ENCODE data around the gene GOLGA5.
A peak's percentile ranks its signal among the peaks of the same experiment; 100 is the strongest.
"Not testable (repeated sequence)": the region's sequence is repeated elsewhere in the genome, so short reads cannot be mapped to it uniquely, and the experiment has no call there.

The GOLGA5 gene

DNA sequence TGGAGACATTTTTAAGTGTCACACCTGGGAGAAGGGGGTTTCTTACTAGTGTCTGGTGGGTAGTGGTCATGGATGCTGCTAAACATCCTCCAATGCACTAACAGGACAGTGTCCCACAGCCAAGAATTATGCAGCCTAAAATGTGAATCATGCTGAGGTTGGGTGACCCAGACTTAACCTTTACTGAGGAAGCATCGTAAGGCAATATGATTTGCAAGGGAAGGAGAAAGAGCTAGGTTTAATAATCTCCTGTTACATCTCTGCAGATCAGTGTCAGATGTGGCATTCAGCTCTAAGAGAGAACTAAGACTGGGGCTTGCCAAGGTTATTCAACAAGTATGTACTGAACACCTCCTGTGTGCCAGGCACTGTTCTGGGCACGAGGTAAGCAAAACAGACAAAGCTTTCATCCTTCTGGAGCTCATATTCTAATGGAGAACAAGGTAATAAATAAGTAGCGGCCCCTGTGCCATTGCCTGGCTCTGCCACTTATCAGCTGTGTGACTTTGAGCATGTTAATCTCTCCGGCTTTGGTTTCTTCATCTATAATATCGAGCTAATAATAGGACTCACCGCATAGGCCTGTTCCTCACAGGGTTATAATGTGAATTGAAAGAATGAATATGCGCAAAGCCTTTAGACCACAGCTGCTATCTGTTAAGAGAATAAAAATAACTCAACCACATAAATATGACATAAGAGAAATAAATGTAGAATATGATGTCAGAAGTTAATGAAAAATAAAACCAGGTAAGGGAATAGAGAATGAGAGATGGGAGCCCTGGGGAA is 13.5 kb upstream of the GOLGA5 start:
- no peak for DNase-seq

DNA sequence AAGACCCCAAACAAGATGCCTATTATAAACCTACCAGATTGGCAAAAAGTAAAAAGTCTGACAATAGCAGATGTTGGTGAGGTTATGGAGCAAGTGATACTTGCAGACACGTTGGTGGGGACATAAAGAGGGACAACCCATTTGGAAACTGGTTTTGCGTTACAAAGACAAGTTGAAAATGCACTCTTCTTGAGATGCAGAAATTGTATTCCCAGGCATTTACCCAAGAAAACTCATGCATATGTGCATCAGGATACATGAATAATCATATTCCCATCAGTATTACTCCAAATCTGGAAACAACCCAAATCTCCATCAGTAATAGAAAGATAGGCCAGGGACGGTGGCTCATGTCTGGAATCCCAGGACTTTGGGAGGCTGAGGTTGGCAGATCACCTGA is 12.8 kb upstream of the GOLGA5 start:
- DNase-seq: no peak

DNA sequence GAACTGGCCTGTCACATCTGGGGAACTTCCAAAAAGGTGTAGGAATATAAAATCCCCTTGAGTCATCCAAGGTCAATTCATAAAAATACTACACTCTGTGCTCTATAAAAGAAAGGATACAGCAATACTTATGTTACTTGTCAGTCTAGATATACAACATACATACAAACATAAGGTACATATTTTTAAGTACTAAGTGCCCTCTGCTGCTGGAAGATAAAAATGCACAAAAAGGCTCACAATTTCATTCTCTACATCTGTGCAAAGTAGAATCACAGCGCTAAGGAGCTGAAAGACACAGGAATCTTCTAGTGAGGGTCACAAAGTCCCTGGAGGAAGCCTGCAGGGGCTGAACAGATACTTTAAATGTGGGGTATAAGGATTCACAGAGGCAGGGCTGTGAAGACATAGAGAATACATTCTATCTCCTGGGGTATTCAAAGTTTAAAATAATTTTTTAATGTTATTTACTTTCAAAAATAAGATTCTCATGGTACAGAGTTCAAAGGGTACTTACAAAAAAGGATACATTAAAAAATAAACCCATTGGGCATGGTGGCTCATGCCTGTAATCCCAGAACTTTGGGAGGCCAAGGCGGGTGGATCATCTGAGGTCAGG is 10.2 kb upstream of the GOLGA5 start:
- DNase-seq: peak; percentile 75

DNA sequence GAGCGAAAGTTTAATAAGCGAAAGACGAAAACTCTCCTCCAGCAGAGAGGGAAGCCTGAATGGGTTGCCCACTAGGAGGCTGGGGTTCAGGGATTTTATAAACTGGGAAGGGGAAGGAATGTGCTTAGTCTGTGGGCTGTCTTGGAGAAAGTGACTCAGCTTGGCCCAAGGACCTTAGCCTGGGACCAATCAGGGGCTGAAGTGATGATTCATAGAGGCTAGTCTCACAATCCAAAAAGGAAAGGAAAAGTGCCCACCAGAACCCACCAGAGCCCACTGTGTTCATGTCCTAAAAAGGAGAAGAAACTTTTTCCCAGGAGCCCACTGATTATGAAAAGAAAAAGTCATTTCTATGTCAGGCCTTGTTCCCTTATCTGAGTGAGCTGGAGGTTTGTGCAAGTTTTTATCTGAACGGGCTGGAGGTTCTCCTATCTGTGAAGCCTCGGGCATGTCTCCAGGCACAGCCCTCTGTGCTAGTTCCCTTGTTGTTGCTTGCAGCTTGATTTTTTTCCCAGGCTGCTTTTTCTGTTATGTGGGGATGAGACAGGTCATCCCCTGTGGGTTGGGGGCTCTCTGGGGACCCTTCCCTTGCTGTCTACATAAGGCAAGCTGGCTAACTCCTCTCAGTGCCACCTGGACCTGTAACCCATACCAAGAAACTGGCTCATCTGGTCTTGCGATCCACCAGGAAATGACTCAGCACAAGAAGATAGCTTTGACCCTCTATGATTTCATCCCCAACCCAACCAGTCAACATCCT is 8.3 kb upstream of the GOLGA5 start:
- DNase-seq: peak; percentile 56

DNA sequence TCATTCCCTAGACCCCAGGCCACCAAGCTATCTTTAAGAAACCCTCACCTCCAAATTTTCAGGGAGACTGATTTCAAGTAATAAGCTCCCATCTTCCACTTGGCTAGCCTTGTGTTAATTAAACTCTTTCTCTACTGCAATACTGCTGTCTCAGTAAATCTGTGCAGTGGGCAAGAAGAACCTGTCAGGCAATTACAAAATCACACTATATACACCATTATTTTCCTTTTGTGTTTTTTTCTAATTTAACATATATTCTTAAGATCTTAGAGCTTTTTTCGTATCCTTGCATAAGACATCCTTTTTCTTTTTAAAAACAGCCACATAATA is 7.7 kb upstream of the GOLGA5 start:
- DNase-seq: no peak

DNA sequence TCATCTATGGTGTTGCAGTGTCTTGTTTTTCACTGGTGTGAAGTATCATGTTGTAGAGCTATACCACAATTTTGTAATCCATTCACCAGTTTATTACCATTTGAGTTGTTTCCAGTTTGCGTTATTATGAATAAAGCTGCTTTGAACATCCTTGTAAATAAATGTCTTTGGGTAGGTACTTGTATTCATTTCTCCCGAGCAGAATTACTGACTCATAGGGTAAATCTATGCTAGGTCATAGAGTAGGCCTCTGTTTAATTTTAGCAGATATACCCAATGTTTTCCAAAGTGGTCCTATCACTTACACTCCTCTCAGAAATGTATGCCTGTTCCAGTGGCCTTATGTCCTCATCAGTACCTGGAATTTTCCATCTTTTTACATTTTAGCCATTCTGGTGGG is 6.6 kb upstream of the GOLGA5 start:
- DNase-seq: no peak

DNA sequence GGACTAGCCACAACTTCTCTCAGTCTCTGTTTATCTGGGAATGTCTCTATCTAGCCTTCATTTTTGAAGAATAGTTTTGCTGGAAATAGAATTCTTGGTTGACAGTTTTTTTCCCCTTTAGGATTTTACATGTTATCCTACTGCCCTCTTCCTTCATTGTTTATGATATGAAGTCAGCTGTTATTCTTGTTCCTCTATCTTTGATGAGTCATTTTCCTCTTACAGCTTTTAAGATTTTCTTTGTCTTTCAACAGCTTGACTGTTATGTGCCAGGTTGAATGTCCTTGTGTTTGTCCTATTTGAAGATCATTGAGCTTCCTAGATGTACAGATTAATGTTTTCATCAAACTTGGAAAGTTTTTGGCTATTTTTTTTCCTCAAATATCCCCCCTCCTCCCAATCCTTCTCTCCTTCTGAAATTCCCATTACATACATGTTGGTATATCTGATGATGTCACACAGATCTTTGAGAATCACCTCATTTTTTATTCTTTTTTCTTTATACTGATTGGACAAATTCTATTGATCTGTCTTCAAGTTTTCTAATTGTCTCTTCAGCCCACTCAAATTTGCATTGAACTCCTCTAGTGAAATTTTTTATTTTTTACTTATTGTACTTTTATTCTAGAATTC is 4.5 kb upstream of the GOLGA5 start:
- DNase-seq: peak; percentile 50

DNA sequence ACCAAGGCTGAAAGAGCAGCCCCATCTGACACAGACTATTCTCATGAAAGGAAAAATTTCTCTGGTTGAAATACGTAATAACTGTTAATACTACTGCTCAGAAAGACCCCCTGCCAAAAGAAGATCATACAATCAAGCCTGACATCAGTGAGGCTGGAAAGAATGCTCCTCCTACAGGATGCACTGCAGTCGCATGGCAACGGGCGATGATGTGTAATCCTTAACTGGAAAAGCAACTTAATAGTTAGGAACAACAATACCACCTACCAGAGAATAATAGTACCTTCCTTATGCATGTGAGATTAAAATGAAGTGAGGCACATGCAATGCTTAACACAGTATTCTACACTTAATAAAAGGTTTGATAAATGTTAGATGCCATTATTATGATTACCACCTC is 1.2 kb upstream of the GOLGA5 start:
- DNase-seq: peak; percentile 39

DNA sequence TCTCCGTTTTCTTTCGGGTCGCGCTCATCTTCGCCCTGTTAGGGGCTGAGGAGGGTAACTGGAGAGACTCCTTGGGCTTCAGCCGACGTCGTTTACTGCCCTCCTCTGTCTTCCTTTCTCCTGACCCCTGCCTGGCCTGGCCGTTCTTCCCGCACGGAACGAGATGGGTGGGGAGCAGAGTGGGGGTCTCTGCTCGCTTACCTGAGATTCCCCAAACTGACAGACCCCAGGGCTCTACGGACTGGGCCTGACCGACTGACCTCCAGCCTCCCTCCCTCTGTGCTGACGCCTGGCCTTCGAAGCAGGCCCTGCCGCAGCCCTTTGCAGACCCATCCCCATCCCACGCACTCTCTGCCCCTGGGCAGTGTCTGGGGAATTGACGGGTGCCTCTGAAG is 439 bp downstream of the GOLGA5 start:
- DNase-seq: peak; percentile 35

DNA sequence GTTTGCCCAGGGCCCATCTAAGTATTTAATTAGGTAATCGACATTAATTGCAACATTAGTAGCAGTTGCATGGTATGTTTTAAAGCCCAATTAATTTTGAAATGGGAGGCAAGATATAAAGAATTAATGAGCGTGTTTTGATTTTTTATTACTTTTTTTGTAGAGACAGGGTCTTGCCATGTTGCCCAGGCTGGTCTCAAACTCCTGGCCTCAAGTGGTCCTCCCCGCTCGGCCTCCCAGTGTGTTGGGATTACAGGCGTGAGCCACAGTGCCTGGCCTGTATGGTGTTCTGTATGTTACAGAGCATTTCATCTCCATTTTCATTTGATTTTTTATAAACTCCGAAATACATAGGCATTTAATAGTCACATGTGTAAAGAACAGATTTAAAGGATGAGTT is 856 bp downstream of the GOLGA5 start:
- DNase-seq: no peak

DNA sequence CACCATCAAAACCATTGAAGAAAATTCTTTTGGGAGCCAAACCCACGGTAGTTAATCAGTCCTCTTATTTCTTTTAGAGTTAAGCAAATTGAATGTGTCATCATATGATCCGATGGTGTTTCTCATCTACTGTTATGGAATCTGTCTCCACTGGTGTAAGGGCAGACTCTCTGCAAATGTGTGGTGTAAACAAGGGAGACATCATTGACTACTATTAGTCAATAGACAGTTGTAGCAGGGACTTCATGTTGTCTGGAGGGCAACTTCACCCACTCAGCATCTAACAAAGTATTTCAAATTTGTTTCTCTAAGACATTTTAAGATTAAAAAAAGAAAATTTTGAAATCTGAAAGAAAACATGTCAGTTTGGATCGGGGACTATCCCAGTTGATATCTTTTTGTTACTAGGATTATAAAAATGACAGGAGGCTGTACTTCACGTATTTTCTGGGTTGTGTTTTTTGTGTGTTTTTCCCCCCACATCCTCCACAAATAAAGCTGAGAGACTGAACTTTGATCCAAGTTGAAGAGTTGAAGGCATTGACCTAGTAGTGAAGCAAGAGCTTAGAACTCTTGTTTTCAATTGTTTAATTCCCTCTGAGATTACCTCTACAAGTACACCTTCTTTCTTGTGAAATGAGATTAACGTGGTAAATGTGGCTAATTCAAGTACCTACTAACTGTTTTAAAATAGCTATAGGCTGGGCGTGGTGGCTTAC is 4.0 kb downstream of the GOLGA5 start:
- no peak for DNase-seq

DNA sequence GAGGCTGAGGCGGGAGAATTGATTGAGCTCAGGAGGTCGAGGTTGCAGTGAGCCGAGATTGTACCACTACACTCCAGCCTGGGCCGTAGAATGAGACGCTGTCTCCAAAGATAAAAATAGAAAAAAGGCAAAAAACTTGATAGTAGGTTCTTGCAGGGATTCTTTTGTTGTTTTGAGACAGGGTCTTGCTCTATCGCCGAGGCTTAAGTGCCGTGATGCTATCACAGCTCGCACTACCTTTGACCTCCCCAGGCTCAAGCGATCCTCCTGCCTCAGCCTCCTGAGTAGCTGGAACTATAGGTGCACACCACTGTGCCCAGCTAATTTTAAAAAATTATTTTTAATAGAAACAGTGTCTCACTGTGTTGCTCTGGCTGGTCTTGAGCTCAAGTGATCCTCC is 4.7 kb downstream of the GOLGA5 start:
- no peak for DNase-seq

DNA sequence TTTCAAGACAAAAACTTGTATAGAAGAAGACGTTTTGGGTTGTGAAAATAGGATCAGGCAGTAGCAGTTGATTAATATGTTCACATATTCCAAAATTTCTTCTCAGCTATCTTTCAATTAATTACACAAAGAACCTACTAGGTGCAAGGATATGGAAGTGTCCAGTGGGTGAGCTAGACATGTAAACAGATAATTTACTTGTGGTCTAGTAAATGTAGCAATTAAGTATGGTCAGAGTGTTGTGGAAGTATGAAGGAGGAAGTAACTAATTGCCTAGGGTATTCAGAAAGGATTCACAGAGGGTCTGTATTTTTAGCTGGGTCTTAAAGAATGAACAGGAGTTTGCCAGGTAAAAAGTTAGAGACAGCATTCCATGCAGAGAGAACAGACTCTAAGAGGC is 5.9 kb downstream of the GOLGA5 start:
- DNase-seq: no peak

DNA sequence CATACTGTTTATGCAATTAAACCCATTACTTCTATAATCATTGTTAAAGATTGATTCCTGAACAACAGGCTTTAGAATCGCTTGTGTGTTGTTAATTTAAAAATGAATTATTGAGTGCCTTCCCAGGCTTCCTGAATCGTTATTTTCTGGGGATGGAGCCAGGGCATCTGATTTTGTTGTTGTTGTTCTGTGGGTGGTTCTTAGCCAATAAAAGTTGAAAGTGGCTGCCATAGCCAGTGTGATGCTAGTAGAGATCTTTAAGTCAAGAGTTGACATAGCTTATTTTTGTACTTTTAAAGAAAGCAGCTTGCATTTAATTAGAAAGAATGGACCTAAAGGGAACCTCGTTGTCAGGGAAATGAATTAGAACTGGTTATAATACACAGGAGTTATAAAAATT is 6.4 kb downstream of the GOLGA5 start:
- DNase-seq: no peak

DNA sequence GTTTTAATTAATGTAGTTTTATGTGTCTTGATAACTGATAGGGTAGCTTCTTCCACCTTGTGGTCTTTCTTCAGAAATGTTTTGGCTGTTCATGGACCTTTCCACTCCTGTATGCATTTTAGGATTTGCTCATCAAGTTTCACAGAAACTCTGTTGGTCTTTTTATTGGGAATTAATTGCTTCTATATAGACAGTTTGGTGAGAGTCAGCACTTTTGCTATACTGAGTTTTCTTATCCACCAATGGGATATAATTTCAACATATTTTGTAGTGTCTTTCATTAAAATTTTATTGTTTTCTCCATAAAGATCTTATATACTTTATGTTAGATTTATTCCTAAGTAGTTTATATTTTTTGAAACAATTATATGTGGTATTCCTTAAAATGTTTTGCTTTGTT is 7.8 kb downstream of the GOLGA5 start:
- DNase-seq: no peak

DNA sequence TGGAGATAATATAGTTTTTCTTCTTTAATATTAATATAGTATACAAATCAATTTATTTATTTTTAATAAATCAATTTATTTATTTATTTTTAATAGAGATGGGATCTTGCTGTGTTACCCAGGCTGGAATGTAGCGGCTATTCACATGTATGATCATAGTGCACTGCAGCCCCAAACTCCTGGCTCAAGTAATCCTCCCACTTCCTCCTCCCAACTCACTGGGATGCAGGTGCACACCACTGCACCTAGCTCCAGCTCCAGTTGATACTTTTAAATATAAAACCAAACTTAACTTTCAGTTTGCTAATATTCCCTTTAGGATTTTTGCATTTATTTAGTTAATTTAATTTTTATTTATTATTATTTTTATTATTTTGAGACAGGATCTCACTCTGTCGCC is 8.6 kb downstream of the GOLGA5 start:
- no peak for DNase-seq

DNA sequence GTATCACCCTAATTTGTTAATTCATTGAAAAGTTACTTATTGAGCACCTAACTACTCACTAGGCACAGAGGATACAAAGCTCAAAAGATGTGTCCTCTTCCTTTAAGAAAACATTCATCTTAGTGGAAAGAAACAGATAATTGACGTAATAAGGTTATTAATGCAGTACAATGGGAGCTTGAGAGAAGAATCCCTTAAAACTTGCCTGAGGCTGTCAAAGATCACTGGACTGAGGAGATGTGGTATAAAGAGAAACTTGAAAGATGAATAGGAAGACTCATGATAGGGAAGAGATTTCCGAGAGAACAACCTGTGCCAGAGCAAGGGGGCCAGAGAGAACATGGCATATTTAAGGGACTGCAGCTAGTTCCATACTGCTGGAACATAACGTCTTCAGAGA is 19.1 kb downstream of the GOLGA5 start:
- DNase-seq: no peak

DNA sequence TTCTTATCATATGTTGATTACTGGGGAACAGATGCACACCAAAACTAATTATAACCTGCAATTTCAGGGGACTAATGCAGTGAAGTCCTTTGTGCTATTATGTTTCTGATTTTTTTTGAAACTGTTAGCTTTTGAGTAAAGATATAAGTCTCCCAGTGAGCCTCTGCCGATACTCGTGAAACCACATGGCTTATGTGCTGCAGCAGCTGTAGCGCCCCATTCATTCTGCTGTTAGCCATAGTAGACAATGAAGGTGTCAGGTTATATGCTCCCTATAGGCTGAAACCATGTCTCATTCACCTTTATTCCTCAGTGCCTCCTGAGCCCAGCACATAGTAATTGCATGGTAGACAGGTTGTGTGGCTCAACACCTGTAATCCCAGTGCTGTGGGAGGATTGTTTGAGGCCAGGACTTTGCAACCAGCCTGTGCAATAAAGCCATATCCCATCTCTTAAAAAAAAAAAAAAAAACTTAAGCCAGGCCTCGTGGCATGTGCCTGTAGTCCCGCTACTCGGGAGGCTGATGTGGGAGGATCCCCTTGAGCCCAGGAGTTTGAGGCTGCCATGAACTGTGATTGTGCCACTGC is 25.0 kb downstream of the GOLGA5 start:
- DNase-seq: no peak

DNA sequence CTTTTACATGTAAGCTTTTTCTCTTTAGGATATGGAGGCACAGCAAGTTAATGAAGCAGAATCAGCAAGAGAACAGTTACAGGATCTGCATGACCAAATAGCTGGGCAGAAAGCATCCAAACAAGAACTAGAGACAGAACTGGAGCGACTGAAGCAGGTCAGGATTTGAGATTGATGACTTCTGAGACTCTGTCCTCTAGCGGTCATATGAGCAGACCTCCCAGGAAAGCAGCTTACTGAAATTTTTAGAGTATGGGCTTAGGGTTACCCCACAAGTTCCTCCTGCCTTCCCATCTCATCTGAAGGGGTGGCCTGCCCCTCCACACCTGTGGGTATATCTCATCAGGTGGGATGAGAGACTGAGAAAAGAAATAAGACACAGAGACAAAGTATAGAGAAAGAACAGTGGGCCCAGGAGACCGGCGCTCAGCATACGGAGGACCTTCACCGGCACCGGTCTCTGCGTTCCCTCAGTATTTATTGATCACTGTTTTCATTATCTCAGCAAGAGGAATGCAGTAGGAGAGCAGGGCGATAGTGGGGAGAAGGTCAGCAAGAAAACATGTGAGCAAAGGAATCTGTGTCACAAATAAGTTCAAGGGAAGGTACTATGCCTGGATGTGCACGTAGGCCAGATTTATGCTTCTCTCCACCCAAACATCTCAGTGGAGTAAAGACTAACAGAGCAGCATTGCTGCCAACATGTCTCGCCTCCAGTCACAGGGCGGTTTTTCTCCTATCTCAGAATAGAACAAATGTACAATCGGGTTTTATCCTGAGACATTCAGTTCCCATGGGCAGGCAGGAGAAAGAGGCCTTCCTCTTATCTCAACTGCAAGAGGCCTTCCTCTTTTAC is 25.8 kb downstream of the GOLGA5 start:
- DNase-seq: not testable (repeated sequence)

DNA sequence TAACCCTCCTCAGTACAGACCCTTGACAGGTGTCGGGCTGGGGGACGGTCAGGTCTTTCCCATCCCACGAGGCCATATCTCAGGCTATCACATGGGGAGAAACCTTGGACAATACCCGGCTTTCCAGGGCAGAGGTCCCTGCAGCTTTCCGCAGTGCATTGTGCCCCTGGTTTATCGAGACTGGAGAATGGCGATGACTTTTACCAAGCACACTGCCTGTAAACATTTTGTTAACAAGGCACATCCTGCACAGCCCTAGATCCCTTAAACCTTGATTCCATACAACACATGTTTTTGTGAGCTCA is 26.4 kb downstream of the GOLGA5 start:
- not testable (repeated sequence) for DNase-seq

DNA sequence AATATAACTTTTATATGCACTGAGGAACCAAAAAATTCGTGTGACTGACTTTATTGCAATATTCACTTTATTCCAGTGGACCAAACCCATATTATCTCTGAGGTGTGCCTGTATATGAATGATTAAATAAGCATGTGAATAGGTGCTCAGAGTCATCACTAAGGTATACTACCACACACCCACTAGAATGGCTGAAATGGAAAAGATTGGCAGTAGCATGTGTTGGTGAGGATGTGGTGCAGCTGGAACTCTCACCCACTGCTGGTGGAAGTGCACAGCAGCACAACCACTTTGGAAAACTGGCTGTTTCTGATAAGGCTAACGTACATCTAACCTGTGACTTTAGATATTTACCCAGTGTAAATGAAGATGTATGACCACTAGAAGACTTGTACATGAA is 36.8 kb downstream of the GOLGA5 start:
- DNase-seq: no peak

DNA sequence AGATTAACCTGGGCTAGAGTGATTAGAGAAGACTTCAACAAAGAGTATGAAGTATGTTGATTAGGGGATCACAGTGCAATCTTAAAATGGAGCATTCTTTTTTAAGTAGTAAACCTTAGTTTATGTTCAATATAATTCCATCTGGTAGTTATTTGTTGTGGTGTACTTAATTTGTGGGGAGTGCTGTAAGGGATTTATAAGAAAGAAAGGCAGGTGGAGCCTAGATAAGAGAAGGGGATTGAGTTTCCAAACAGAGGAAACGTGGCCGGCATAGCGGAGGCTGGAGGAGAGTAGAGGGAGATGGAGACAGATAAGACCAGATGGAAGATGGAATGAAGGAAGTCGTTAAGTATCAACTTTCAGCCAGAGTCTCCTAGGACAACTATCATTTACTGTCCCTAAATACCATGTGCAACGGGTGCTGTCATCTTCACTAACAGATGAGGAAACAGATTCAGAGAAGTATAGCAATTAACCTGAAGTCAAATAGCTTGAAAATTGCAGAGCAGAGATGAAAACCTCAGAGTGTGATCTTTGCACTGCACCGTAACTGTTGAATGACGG is 38.1 kb downstream of the GOLGA5 start:
- no peak for DNase-seq

All from DMS53 (cell line).